ENCODE measurements around the gene FYB1. TPM values are rescaled to one million over a fixed set of nuclear protein-coding genes. Genes with fewer than 3 reads are reported as not detected.

The FYB1 gene
- total RNA-seq, 1 experiment from 2014 or later = not detected

DNA sequence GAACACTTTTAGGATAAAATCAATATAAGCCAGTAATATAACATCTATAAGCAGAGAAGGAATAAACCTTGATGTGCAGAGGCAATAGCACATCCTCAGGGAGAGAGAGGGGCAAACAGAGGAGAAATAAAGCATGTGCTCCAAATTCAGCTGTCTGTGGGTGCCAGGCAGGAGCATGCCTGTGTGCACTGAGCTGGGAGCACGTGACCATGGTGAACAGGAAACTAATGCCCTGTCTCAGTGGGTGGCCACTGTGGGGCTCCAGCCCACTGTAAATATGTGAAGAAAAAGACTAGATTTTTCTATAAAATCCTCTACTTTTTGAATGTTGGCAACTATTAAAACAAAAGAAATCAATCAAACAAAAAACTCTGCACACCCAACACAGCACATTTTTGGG, 55.3 kb downstream of the FYB1 start:
- Histone ChIP-seq H4K5ac (ENCODE audit: insufficient read length, low read depth, low read length) (no peak overlapping the region), H2BK12ac (ENCODE audit: insufficient read length, low read depth, low read length) (no peak overlapping the region), H3K4ac (ENCODE audit: low read depth, low read length) (no peak overlapping the region), H3K56ac (ENCODE audit: insufficient read length, low read depth, low read length) (no peak overlapping the region), H3K9me3 (ENCODE audit: control insufficient read depth, low read depth, low read length) (no peaks in the 10 kb centered on the region), H3K4me2 (ENCODE audit: insufficient read depth, insufficient read length, low read length) (no peak overlapping the region), H2BK5ac (ENCODE audit: insufficient read length, low read length) (no peak overlapping the region), H3K23ac (ENCODE audit: insufficient read length, low read depth, low read length) (no peak overlapping the region), H3K9ac (ENCODE audit: extremely low read depth, insufficient read length, low read length) (no peak overlapping the region), H4K8ac (replicated peaks; ENCODE audit: insufficient read length, low read depth, low read length) (no peak overlapping the region), H3K79me1 (ENCODE audit: insufficient read depth, low read depth, low read length, poor library complexity, severe bottlenecking) (no peaks in the 10 kb centered on the region), H2BK15ac (ENCODE audit: low read depth, low read length) (no peak overlapping the region), H4K91ac (ENCODE audit: insufficient read length, low read depth, low read length) (no peak overlapping the region), H2AK5ac (ENCODE audit: insufficient read length, low read length) (no peak overlapping the region), H3K27ac (ENCODE audit: insufficient read length, low read depth, low read length) (no peak overlapping the region), H3K18ac (ENCODE audit: insufficient read length, low read depth, low read length) (no peak overlapping the region), H3T11ph (ENCODE audit: low read length) (no peak overlapping the region), H3K14ac (ENCODE audit: insufficient read depth, low read length) (no peak overlapping the region), H3K27me3 (ENCODE audit: insufficient read depth, low read length) (no peaks in the 10 kb centered on the region), H2BK20ac (ENCODE audit: low read depth, low read length, poor library complexity, severe bottlenecking) (no peak overlapping the region), H4K20me1 (ENCODE audit: control insufficient read depth, insufficient read depth, insufficient read length) (no peaks in the 10 kb centered on the region), H2BK120ac (ENCODE audit: low read depth, low read length, poor library complexity, severe bottlenecking) (no peak overlapping the region), H3K4me1 (ENCODE audit: insufficient read depth, low read length) (no peaks in the 10 kb centered on the region), H2AFZ (ENCODE audit: low read length) (no peak overlapping the region), H3K79me2 (ENCODE audit: insufficient read depth, low read length) (no peaks in the 10 kb centered on the region), H3K23me2 (ENCODE audit: insufficient read length, low read depth, low read length, poor library complexity, severe bottlenecking) (no peaks in the 10 kb centered on the region)
- H3K27me3 Mint-ChIP-seq (ENCODE audit: low read depth) = no peaks in the 10 kb centered on the region
- no peaks in the 10 kb centered on the region for H3K36me3 Mint-ChIP-seq (ENCODE audit: insufficient read depth in 1 of 3, low read depth in 3 of 3)
- no peaks in the 10 kb centered on the region for H3K9me3 Mint-ChIP-seq
- peaks cover 5% of the 10 kb centered on the region in 2 experiments for H3K4me1 Mint-ChIP-seq
- H3K4me3 Mint-ChIP-seq = no peak overlapping the region
- WGBS (ENCODE audit: extremely low coverage, insufficient read length, low lambda C conversion rate) = no CpG with 5 or more reads among the region's 1 CpG
- TF ChIP-seq CTCF (conservative IDR thresholded peaks at IDR 0.05) = no peak
- no peak overlapping the region for H3K27ac Mint-ChIP-seq
- no peak for DNase-seq

Measured in H9 (cell line).